SJCRH30 (cell line): ENCODE measurements around the gene ZNF605. TPM values are rescaled to one million over a fixed set of nuclear protein-coding genes. Genes with fewer than 3 reads are reported as not detected.

Experiments used
- total RNA-seq: library from RNA; depleted of rRNA; stranded (reverse); fragments of >200 nt; shearing (Covaris generic); gene quantifications from 2 replicates; pipeline ENCODE4 v1.2.3, GENCODE V29; 2014; rRNA removed

The ZNF605 gene
- total RNA-seq, 1 experiment from 2014 or later, result 7.6 TPM

Other genes starting within 250 kb of the ZNF605 start
- 41.9 and 45.4 TPM in 2 replicates for gene PGAM5, start 245.5 kb downstream of the ZNF605 start, total RNA-seq
- gene ANKLE2, start 194.5 kb downstream of the ZNF605 start, total RNA-seq, result 58.8 and 59.1 TPM in 2 replicates
- gene GOLGA3, start 127.4 kb downstream of the ZNF605 start, total RNA-seq, result 36.0 and 40.3 TPM in 2 replicates
- 8.2 and 8.5 TPM in 2 replicates for gene CHFR, start 68.7 kb downstream of the ZNF605 start, total RNA-seq
- gene ZNF26, start 30.1 kb upstream of the ZNF605 start, total RNA-seq, result 11.8 and 12.6 TPM in 2 replicates
- 25.3 and 32.6 TPM in 2 replicates for gene ZNF84, start 81.2 kb upstream of the ZNF605 start, total RNA-seq
- 9.4 and 11.9 TPM in 2 replicates for gene ZNF140, start 124.6 kb upstream of the ZNF605 start, total RNA-seq
- gene ZNF891, start 174.0 kb upstream of the ZNF605 start, total RNA-seq, result 2.8 and 3.7 TPM in 2 replicates
- 13.0 and 14.1 TPM in 2 replicates for gene ZNF10, start 174.3 kb upstream of the ZNF605 start, total RNA-seq
- 6.3 and 8.3 TPM in 2 replicates for gene ZNF268, start 225.2 kb upstream of the ZNF605 start, total RNA-seq